ENCODE data around the gene AIF1. TPM values are rescaled to one million over a fixed set of nuclear protein-coding genes. Genes with fewer than 3 reads are reported as not detected.
A peak's percentile ranks its signal among the peaks of the same experiment; 100 is the strongest.

Gene AIF1
- total RNA-seq, 4 donors from 2014 or later, result 4.3 to 11.0 (median 4.8) TPM

DNA sequence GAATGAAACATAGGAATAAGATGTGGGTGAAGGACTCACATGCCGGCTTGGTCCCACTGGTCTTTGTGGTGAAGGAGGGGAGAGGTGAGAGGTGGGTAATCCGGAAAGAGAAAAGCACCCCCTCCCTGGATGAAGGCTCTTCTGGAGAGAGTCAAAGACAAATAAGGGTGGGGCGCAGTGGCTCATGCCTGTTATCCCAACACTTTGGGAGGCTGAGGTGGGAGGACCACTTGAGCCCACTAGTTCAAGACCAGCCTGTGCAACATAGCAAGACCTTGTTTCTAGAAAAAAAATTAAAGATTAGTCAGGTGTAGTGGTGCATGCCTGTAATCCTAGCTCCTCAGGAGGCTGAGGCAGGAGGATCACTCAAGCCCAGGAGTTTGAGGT is 35.9 kb upstream of the AIF1 start:
- ATAC-seq, result no peak
- TF ChIP-seq POLR2A (IDR thresholded peaks at IDR 0.05), result no peak
- TF ChIP-seq, protein P1, sequence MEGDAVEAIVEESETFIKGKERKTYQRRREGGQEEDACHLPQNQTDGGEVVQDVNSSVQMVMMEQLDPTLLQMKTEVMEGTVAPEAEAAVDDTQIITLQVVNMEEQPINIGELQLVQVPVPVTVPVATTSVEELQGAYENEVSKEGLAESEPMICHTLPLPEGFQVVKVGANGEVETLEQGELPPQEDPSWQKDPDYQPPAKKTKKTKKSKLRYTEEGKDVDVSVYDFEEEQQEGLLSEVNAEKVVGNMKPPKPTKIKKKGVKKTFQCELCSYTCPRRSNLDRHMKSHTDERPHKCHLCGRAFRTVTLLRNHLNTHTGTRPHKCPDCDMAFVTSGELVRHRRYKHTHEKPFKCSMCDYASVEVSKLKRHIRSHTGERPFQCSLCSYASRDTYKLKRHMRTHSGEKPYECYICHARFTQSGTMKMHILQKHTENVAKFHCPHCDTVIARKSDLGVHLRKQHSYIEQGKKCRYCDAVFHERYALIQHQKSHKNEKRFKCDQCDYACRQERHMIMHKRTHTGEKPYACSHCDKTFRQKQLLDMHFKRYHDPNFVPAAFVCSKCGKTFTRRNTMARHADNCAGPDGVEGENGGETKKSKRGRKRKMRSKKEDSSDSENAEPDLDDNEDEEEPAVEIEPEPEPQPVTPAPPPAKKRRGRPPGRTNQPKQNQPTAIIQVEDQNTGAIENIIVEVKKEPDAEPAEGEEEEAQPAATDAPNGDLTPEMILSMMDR (IDR thresholded peaks at IDR 0.05 in 4 of 5, conservative IDR thresholded peaks at IDR 0.05 in 1 of 5), result no peak
- intact Hi-C loops (cut with DNase I; ENCODE audit: low total_unique reads) (no loop called here), in situ Hi-C loops (cut with MboI; ENCODE audit: low sequenced_read_pairs in 4 of 4) (no loop called here)
- Histone ChIP-seq H3K9me3 (no peaks in the 10 kb centered on the region), H3K36me3 (no peaks in the 10 kb centered on the region), H3K4me1 (peaks cover 0 to 5% of the 10 kb centered on the region in 2 donors), H3K27ac (no peak overlapping the region), H3K27me3 (no peaks in the 10 kb centered on the region), H3K4me3 (no peak overlapping the region)
- no peak for DNase-seq

DNA sequence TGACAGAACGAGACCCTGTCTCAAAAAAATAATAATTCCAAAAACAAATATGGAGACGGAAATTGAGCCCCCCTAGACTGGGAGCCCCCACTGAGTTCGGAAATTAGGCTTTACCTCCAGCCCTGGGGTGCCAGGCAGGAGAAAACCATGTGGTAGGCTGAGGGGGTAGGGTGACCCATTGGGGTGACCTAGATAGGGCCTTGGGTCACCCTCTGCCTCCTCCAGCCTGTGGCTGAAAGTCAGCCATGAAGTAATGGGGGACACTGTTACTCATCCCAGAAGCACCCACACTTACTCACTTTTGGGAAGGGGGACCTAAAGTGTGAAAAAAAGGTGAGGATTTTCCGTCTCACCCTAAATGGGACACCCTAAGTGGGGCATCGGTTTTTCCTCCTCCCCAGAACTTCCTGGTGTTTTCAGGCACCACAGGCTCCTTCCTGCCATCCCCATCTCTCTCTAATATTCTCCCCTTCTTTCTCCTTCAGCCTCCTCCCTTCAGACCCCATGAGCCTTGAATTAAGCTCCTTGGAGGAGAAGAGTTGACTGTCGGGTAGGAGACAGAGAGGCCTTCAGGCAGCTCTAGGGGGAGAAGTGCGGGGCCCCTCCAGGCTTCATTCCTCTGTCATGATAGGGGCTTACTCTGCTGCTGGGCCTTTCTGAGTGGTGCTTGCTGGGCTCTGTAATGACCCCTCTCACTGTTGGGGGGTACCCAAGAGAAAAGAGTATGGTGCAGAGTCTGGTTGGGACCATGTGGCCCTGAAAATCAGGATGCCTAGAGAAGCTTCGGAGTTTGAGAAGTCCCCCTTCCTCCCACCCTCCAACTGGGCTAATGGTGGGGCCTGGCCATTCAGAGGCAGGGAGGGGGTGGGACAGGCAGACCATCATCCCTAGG is 35.2 kb upstream of the AIF1 start:
- Histone ChIP-seq H3K36me3 (no peaks in the 10 kb centered on the region), H3K4me1 (peaks cover 0 to 5% of the 10 kb centered on the region in 2 donors), H3K27ac (no peak overlapping the region), H3K27me3 (no peaks in the 10 kb centered on the region), H3K9me3 (no peaks in the 10 kb centered on the region), H3K4me3 (no peak overlapping the region)
- TF ChIP-seq, protein P1 (IDR thresholded peaks at IDR 0.05 in 4 of 5, conservative IDR thresholded peaks at IDR 0.05 in 1 of 5), result no peak
- no peak for TF ChIP-seq POLR2A (IDR thresholded peaks at IDR 0.05)
- intact Hi-C loops (cut with DNase I; ENCODE audit: low total_unique reads), result no loop called here
- in situ Hi-C loops (cut with MboI; ENCODE audit: low sequenced_read_pairs in 4 of 4), result no loop called here
- DNase-seq, result no peak
- ATAC-seq, result no peak

DNA sequence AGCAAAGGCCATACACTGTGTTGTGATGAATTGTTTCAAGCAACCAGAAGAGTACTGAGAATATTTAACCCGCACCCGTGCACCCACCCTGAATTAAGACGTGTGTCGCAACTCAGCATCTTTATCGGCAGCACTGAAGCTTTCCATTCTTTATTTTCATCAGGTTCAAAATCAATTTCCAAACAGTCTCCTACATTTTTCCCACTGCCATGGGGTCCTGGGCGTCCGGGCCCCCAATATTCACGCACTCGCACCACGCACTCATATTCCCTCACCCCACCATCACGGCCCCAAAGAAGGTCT is 34.6 kb upstream of the AIF1 start:
- in situ Hi-C loops (cut with MboI; ENCODE audit: low sequenced_read_pairs in 4 of 4) (no loop called here), intact Hi-C loops (cut with DNase I; ENCODE audit: low total_unique reads) (no loop called here)
- DNase-seq (no peak), ATAC-seq (no peak)
- Histone ChIP-seq H3K36me3 (no peaks in the 10 kb centered on the region), H3K4me3 (peak overlapping the region; percentile 67 to 96 (median 90)), H3K4me1 (peaks cover 0 to 5% of the 10 kb centered on the region in 2 donors), H3K9me3 (no peaks in the 10 kb centered on the region), H3K27me3 (no peaks in the 10 kb centered on the region), H3K27ac (peak overlapping the region; percentile 74 to 84 (median 77))
- TF ChIP-seq, protein P1 (IDR thresholded peaks at IDR 0.05 in 4 of 5, conservative IDR thresholded peaks at IDR 0.05 in 1 of 5), result no peak

DNA sequence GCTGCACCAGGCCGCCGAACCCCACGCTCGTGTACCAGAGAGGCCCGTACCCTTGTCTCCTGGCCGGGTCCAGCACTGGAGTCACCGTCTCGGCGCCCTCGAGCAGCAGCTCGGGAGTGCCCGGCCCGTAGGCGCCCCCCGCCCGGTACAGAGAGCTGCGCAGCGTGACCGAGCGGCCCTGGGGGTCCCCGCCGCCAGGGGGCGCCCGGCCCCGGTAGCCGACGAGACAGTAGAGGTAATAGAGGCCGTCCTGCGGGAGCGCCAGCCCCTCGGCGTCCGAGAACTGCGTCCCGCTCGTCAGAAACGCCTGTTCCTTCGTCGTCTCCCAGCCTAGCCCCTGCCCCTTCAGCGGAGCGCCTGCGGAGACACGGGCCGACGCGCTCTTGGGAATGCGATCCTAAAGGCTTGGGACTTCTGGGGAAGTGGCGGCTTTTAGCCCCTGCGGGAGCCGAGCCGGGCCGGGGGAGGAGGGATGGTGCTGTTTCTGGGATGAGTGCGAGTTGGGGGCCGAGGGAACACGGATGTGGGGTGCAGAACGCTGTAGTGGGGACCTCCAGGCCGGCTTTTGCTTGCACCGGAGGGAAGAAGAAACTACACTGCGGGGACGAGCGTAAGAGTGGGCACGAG is 34.1 kb upstream of the AIF1 start:
- in situ Hi-C loops (cut with MboI; ENCODE audit: low sequenced_read_pairs in 4 of 4), result no loop called here
- no peaks in the 10 kb centered on the region for H3K9me3 ChIP-seq
- H3K36me3 ChIP-seq, result no peaks in the 10 kb centered on the region
- TF ChIP-seq POLR2A (IDR thresholded peaks at IDR 0.05), result peak in 1 of 2 donors; percentile 22
- TF ChIP-seq, protein P1 (IDR thresholded peaks at IDR 0.05 in 4 of 5, conservative IDR thresholded peaks at IDR 0.05 in 1 of 5), result peak; percentile 94 to 98 (median 96)
- ATAC-seq (peak; percentile 92 to 95), DNase-seq (peak; percentile 66 to 77)
- intact Hi-C loops (cut with DNase I; ENCODE audit: low total_unique reads), result loop anchor here (1.0 kb wide), 2 partner anchors 17 to 35 kb away; partner anchors contain the start of gene ATP6V1G2
- H3K27ac ChIP-seq, result peak overlapping the region; percentile 74 to 84 (median 77)
- H3K4me1 ChIP-seq, result peaks cover 0 to 5% of the 10 kb centered on the region in 2 donors
- H3K27me3 ChIP-seq, result no peaks in the 10 kb centered on the region
- H3K4me3 ChIP-seq, result peak overlapping the region; percentile 67 to 96 (median 90)

Measured in gastrocnemius medialis (tissue), 4 donors.